Fibroblast of pulmonary artery (primary cell): ENCODE measurements around the gene GDI1.

Source experiments
- DNase-seq: peaks from one replicate; pipeline ENCODE4 v3.0.0-alpha.2; 2010; ENCODE audit warnings: low read depth
- H3K4me3 ChIP-seq: replicated peaks from 2 replicates; pipeline ENCODE4 v1.5.1; 2011; ENCODE audit warnings: low read depth, mild to moderate bottlenecking, control low read depth, low read length, moderate library complexity
- TF ChIP-seq, protein P1 (sequence below): IDR thresholded peaks from 2 replicates; pipeline ENCODE4 v1.5.1; 2011; ENCODE audit warnings: mild to moderate bottlenecking, control low read depth, low read length, inconsistent platforms; ENCODE audit errors: missing control alignments

The GDI1 gene

DNA sequence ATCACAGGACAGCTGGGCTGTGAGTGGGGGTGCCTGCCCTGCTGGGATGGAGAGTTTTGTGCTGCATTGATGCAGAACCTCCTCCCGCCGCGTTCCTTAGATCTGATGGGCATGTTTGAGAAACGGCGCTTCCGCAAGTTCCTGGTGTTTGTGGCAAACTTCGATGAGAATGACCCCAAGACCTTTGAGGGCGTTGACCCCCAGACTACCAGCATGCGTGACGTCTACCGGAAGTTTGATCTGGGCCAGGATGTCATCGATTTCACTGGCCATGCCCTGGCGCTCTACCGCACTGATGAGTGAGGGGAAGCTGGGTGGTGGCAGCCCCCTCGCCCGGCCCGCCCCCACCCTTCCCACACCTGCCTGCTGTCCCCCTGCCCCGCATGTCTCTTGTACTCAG is 2.9 kb downstream of the GDI1 start:
- H3K4me3 ChIP-seq: no peak overlapping the region
- TF ChIP-seq, protein P1, sequence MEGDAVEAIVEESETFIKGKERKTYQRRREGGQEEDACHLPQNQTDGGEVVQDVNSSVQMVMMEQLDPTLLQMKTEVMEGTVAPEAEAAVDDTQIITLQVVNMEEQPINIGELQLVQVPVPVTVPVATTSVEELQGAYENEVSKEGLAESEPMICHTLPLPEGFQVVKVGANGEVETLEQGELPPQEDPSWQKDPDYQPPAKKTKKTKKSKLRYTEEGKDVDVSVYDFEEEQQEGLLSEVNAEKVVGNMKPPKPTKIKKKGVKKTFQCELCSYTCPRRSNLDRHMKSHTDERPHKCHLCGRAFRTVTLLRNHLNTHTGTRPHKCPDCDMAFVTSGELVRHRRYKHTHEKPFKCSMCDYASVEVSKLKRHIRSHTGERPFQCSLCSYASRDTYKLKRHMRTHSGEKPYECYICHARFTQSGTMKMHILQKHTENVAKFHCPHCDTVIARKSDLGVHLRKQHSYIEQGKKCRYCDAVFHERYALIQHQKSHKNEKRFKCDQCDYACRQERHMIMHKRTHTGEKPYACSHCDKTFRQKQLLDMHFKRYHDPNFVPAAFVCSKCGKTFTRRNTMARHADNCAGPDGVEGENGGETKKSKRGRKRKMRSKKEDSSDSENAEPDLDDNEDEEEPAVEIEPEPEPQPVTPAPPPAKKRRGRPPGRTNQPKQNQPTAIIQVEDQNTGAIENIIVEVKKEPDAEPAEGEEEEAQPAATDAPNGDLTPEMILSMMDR: no peak
- no peak for DNase-seq

DNA sequence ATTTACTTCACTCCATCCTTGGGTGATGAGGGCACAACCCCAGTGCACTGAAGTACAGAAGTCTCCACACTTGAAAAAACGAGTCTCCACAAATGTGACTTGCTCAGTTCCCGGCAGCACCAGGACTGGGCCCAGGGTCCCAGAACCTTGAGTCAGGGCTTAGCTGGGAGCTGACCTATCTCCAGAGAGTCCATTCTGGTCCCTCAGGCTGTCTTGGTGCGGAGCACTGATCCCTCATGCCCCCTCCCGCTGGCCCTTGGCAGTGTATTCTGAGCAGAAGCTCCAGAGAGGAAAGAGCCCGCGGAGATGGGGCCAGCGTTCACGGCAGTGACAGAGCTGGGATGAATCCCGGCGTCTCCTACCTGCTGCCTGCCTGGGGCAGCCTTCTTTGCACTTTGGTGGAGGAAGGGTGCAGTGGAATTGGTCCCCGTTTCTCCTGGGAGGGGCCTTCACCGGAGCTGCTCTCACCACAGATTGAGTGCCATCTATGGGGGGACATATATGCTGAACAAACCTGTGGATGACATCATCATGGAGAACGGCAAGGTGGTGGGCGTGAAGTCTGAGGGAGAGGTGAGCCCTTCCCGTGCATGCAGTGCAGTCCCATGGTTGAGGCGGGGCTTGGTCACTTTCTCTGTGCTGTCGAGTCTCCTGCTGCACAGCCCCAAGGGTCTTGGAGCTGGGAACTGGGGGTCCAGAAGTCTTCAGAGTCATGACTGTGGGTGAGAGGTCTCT is 3.8 kb downstream of the GDI1 start:
- no peak for DNase-seq
- TF ChIP-seq, protein P1: no peak
- no peak overlapping the region for H3K4me3 ChIP-seq

DNA sequence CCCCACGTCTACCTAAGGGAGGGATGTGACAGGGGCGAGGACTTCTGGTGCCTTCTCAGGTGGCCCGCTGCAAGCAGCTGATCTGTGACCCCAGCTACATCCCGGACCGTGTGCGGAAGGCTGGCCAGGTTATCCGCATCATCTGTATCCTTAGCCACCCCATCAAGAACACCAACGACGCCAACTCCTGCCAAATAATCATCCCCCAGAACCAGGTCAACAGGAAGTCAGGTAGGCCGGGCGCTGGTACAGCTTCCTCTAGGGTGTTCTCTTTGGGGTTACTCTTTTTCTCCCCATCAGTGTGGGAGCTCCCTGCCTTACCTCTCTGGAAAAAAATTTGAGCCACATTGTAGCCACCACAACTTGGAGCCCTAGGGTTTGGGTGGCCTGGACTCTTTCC is 4.6 kb downstream of the GDI1 start:
- no peak overlapping the region for H3K4me3 ChIP-seq
- no peak for DNase-seq
- TF ChIP-seq, protein P1: no peak

DNA sequence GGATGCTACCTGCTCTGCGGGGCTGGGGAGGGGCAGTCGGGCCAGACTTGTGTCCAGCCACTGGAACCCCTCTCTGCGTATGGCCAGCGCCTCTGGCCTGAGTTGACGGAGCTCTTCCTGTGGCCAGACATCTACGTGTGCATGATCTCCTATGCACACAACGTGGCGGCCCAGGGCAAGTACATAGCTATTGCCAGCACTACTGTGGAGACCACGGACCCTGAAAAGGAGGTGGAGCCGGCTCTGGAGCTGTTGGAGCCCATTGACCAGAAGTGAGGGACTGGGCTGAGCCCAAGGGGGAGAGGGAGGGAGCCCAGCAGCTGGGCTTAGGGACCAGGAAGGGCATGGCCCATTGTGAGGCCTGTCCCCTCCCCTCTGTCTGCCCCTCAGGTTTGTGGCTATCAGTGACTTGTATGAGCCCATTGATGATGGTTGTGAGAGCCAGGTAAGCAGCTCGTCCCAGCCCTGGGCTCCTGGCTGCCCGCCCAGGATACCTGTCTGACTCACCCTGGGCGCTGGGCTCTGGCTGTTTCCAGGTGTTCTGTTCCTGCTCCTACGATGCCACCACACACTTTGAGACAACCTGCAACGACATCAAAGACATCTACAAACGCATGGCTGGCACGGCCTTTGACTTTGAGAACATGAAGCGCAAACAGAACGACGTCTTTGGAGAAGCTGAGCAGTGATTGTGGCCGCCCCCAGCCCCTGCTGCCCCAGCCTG is 5.2 kb downstream of the GDI1 start:
- no peak for DNase-seq
- TF ChIP-seq, protein P1: no peak
- no peak overlapping the region for H3K4me3 ChIP-seq

DNA sequence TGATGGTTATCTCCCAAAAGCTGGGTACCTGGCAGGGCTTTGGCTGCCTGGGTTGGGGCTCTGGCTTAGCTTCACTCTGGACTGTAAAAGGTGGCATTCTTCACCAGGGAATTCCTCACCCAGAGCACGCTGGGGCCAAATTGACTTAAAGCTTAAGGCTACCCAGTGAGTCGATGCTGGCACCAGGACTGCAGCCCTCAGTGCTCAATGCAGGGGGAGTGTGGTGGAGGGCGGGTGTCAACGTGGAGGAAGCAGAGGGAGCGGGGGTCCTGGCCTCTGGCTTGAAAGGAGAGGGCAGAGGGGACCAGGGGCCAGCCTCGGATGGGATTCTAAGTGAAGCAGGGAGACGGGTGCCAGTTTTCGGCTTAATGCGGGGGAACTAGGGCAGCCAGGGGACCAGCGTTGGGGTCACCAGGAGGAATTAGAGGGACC is 6.5 kb downstream of the GDI1 start:
- no peak for DNase-seq
- TF ChIP-seq, protein P1: no peak
- H3K4me3 ChIP-seq: peak overlapping the region; percentile 36

DNA sequence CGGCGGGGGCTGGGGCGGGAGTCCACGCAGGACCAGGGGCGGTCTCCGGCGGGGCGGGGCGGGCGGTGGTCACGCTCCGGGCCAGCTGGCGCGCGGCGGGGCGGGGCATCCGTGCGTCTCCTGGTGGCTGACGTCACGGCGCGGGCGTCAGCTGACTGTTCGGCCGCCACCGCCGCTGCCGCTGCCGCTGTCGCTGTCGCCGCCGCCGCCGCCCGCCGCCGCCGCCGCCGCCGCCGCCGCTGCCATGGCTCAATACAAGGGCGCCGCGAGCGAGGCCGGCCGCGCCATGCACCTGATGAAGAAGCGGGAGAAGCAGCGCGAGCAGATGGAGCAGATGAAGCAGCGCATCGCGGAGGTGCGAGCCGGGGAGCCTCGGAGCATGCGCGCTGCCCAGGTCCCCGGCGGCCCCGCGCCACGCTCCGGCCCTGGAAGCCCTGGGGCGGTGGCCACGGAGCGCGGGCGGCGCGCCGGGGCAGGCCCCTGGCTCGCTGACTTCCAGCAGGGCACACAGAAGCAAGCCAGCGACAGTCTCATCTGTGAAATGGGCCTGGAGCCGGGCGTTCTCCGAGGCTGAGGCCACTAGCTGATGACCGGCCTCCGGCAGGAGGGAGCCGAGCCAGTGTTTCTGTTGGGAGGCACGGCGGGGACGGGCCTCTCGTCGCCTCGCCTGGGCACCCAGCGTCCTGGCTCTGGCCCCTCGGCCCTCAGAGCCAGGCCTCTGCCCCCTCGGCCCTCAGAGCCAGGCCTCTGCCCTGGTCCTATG is 7.2 kb downstream of the GDI1 start, which contains the start of gene FAM50A:
Gene FAM50A, plus strand, starts transcription at position 150 of the 763 bp plus-strand sequence. Its CDS starts 95 bp downstream, at position 245.
- peak within 1 kb of the TSS; percentile 63 for H3K4me3 ChIP-seq
- DNase-seq: peak; percentile 53
- TF ChIP-seq, protein P1: no peak
